Parathyroid adenoma (tissue), 2 donors: Measurements from ENCODE around the gene DTHD1.

Source experiments
- H2AFZ ChIP-seq: fragments of 300-600 bp; sonication (generic); one replicate; pipeline ENCODE4 v1.7.0; 2017; ENCODE audit warnings: antibody characterized with exemption, mild to moderate bottlenecking
- H3K27ac ChIP-seq: fragments of 300-600 bp; sonication (generic); one replicate; pipeline ENCODE4 v1.7.0; 2017
- H3K27me3 ChIP-seq: fragments of 300-600 bp; sonication (generic); one replicate; pipeline ENCODE4 v1.7.0; 2017; ENCODE audit warnings: low read length; ENCODE audit not compliant: control insufficient read depth, insufficient read depth
- H3K36me3 ChIP-seq: fragments of 300-600 bp; sonication (generic); one replicate; pipeline ENCODE4 v1.7.0; 2017; ENCODE audit warnings: low read length; ENCODE audit not compliant: control insufficient read depth, insufficient read depth
- H3K4me1 ChIP-seq: fragments of 300-600 bp; sonication (generic); one replicate; pipeline ENCODE4 v1.7.0; 2017; ENCODE audit warnings: control low read depth
- H3K4me2 ChIP-seq: fragments of 300-600 bp; sonication (generic); one replicate; pipeline ENCODE4 v1.7.0; 2017; ENCODE audit warnings: low read length
- H3K4me3 ChIP-seq: fragments of 300-600 bp; sonication (generic); one replicate; pipeline ENCODE4 v1.7.0; 2017; ENCODE audit warnings: low read depth, low read length
- H3K79me2 ChIP-seq: fragments of 300-600 bp; sonication (generic); one replicate; pipeline ENCODE4 v1.7.0; 2017; ENCODE audit warnings: control low read depth
- H3K9ac ChIP-seq: fragments of 300-600 bp; sonication (generic); one replicate; pipeline ENCODE4 v1.7.0; 2017; ENCODE audit warnings: mild to moderate bottlenecking
- H3K9me3 ChIP-seq: fragments of 300-600 bp; sonication (generic); one replicate; pipeline ENCODE4 v1.7.0; 2017; ENCODE audit warnings: low read length; ENCODE audit not compliant: control insufficient read depth
- TF ChIP-seq, protein P1 (sequence below): fragments of 300-600 bp; sonication (generic); IDR thresholded peaks from one replicate; pipeline ENCODE4 v1.7.0; 2017; ENCODE audit warnings: antibody characterized with exemption, mild to moderate bottlenecking
- donor health status: primary hyperparathyroidism.

Gene DTHD1

DNA sequence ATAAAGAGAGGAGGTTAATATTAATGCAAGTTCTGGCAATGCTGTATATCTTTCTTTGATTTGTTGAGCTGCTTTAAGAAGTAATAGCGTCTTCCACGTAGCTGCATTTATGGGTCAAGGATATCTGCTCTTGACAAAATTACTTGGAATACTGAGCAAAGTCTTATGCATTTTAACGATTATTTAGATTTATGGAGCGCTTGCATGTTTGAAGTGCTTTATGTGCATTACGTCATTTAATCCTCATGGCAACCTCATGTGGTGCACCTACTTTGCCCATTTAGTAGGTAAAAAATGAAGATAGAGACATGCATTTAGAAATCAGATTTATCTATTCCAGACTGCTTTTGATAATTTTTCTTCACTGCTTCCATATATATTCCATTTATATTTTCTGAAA, 46.0 kb downstream of the DTHD1 start:
- no peak overlapping the region for H3K4me3 ChIP-seq
- H3K4me1 ChIP-seq = no peaks in the 10 kb centered on the region
- TF ChIP-seq, protein P1, sequence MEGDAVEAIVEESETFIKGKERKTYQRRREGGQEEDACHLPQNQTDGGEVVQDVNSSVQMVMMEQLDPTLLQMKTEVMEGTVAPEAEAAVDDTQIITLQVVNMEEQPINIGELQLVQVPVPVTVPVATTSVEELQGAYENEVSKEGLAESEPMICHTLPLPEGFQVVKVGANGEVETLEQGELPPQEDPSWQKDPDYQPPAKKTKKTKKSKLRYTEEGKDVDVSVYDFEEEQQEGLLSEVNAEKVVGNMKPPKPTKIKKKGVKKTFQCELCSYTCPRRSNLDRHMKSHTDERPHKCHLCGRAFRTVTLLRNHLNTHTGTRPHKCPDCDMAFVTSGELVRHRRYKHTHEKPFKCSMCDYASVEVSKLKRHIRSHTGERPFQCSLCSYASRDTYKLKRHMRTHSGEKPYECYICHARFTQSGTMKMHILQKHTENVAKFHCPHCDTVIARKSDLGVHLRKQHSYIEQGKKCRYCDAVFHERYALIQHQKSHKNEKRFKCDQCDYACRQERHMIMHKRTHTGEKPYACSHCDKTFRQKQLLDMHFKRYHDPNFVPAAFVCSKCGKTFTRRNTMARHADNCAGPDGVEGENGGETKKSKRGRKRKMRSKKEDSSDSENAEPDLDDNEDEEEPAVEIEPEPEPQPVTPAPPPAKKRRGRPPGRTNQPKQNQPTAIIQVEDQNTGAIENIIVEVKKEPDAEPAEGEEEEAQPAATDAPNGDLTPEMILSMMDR = no peak
- no peaks in the 10 kb centered on the region for H3K36me3 ChIP-seq
- H3K27me3 ChIP-seq = no peaks in the 10 kb centered on the region
- no peaks in the 10 kb centered on the region for H3K79me2 ChIP-seq
- H3K4me2 ChIP-seq = no peak overlapping the region
- H3K9ac ChIP-seq = no peak overlapping the region
- no peak overlapping the region for H2AFZ ChIP-seq
- no peak overlapping the region for H3K27ac ChIP-seq
- H3K9me3 ChIP-seq = no peaks in the 10 kb centered on the region

GRCh38 chr4:36328130-36328529, 46.7 kb downstream of the DTHD1 start:
- Histone ChIP-seq H3K9ac (no peak overlapping the region), H3K9me3 (no peaks in the 10 kb centered on the region), H3K27ac (no peak overlapping the region), H2AFZ (no peak overlapping the region), H3K27me3 (no peaks in the 10 kb centered on the region), H3K4me3 (no peak overlapping the region), H3K4me1 (no peaks in the 10 kb centered on the region), H3K36me3 (no peaks in the 10 kb centered on the region), H3K79me2 (no peaks in the 10 kb centered on the region), H3K4me2 (no peak overlapping the region)
- TF ChIP-seq, protein P1 = no peak

DNA sequence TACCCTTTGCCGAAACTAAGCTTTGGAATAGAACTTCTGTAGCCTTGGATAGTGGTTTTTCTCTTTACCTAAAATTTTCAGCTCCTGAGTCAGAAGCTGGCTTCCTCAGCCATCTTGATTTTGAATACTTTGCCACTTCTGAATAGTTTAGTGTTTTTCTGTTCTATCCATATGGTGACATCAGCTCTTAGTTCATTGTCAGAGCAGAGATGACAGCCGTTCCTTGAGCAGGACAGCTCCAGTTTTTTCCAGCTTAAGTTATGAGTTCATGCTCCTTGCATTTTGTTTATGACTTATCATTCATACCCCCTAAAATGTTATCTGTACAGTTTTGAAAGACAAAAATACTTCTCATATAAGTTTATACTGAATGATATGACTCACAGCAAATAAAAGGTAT, 47.8 kb downstream of the DTHD1 start:
- Histone ChIP-seq H3K79me2 (no peaks in the 10 kb centered on the region), H3K4me2 (no peak overlapping the region), H3K9ac (no peak overlapping the region), H3K4me3 (no peak overlapping the region), H3K36me3 (no peaks in the 10 kb centered on the region), H2AFZ (no peak overlapping the region), H3K27me3 (no peaks in the 10 kb centered on the region), H3K27ac (no peak overlapping the region), H3K9me3 (no peaks in the 10 kb centered on the region), H3K4me1 (no peaks in the 10 kb centered on the region)
- TF ChIP-seq, protein P1 = no peak

GRCh38 chr4:36330796-36331195, 49.4 kb downstream of the DTHD1 start:
- Histone ChIP-seq H3K4me3 (no peak overlapping the region), H2AFZ (no peak overlapping the region), H3K9me3 (no peaks in the 10 kb centered on the region), H3K27me3 (no peaks in the 10 kb centered on the region), H3K4me2 (no peak overlapping the region), H3K9ac (no peak overlapping the region), H3K79me2 (no peaks in the 10 kb centered on the region), H3K4me1 (no peaks in the 10 kb centered on the region), H3K36me3 (no peaks in the 10 kb centered on the region), H3K27ac (no peak overlapping the region)
- TF ChIP-seq, protein P1 = no peak

GRCh38 chr4:36332023-36332781, 50.8 kb downstream of the DTHD1 start:
- Histone ChIP-seq H3K36me3 (no peaks in the 10 kb centered on the region), H3K4me1 (no peaks in the 10 kb centered on the region), H3K4me3 (no peak overlapping the region), H3K79me2 (no peaks in the 10 kb centered on the region), H3K27ac (no peak overlapping the region), H3K9me3 (no peaks in the 10 kb centered on the region), H2AFZ (no peak overlapping the region), H3K27me3 (no peaks in the 10 kb centered on the region), H3K9ac (no peak overlapping the region), H3K4me2 (no peak overlapping the region)
- TF ChIP-seq, protein P1 = no peak
